Measurements from ENCODE around the gene ZNF311.

Gene ZNF311

DNA sequence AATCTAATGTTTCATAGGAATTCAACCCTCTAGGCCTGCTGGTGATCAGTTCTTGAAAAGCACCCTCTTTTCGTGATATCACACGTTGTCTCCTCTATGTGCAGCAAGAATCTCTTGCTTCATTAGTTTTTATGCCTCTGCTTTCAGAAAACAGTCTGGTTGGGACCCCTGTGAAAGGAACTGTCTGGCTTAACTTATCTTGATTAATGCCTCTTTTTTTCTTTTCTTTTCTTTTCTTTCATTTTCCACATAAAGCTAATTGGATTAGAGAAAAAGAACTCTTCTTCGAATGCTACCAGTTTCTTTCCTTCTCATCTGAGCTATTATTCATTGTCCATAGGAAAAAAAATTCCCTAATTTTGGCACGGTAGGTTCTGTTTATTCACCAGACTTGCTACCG, 21.3 kb downstream of the ZNF311 start:
- no peak overlapping the region for H3K4me3 ChIP-seq (ENCODE audit: low read depth, low read length)
- DNase-seq (ENCODE audit: low read depth) = no peak
- TF ChIP-seq CTCF (IDR thresholded peaks at IDR 0.05; ENCODE audit: control insufficient read depth, extremely low read depth, insufficient read depth) = no peak

- H3K4me3 ChIP-seq (ENCODE audit: low read depth, low read length) = peak overlapping the region; percentile 79
- DNase-seq (ENCODE audit: low read depth) = peak; percentile 32
These were observed 22.4 kb downstream of the ZNF311 start for GRCh38 chr6:28982476-28983266.

GRCh38 chr6:28981833-28982475, 23.2 kb downstream of the ZNF311 start:
- peak overlapping the region; percentile 79 for H3K4me3 ChIP-seq (ENCODE audit: low read depth, low read length)
- 0 out of 2 replicates have a peak, but pooled peaks have one; percentile 27 for TF ChIP-seq CTCF (IDR thresholded peaks at IDR 0.05; ENCODE audit: control insufficient read depth, extremely low read depth, insufficient read depth)
- peak; percentile 83 for DNase-seq (ENCODE audit: low read depth)

More at GRCh38 chr6:28982476-28983266, 22.4 kb downstream of the ZNF311 start:
- peak; percentile 27 for TF ChIP-seq CTCF (IDR thresholded peaks at IDR 0.05; ENCODE audit: control insufficient read depth, extremely low read depth, insufficient read depth)

DNA sequence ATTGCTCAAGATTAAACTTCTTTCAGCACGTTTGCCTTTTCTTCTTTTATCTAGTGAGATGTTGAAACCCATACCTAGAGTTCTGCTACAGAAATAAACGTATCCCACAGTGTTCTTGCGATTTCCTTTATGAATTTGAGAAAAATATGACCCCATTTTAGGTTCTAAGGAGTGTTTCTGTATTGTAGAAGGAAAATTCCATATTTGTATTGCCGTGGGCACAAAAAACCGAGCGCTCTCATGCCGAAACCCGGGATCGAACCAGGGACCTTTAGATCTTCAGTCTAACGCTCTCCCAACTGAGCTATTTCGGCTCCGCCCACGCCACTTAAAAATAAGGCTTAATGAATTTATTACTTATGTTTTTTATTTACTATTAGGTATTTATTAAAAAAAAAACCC, 23.7 kb downstream of the ZNF311 start:
- TF ChIP-seq CTCF (IDR thresholded peaks at IDR 0.05; ENCODE audit: control insufficient read depth, extremely low read depth, insufficient read depth) = no peak
- H3K4me3 ChIP-seq (ENCODE audit: low read depth, low read length) = peak overlapping the region; percentile 79
- peak; percentile 21 for DNase-seq (ENCODE audit: low read depth)

DNA sequence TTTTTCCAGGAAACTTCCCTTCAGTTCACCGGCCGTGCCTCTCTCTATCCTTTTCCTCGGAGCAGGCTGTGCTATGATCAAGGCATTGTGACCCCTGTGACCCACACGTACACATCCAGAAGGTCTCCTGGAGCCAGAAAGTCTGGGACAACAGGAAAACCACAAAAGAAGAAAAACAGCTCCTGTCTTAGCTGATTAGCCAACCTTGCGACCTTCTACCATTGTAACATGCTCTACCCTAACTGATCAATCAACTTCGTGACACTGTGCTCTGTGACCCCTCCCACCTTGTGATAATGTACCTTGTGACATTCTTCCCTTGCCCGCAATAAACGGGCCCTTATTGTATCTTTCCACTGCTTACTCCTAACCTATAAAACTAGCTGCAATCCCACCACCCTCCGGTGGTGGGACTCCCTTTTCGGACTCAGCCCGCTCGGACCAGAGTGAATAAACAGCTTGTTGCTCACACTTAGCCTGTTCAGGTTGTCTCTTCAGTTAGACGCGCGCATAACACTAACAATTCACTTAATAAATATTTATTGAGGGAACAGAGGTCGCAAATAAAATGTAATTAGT, 24.2 kb downstream of the ZNF311 start:
- peak overlapping the region; percentile 79 for H3K4me3 ChIP-seq (ENCODE audit: low read depth, low read length)
- DNase-seq (ENCODE audit: low read depth) = peak; percentile 31
- TF ChIP-seq CTCF (IDR thresholded peaks at IDR 0.05; ENCODE audit: control insufficient read depth, extremely low read depth, insufficient read depth) = peak; percentile 14; the same call in 1 of the 2 replicates

- no peak for TF ChIP-seq CTCF (IDR thresholded peaks at IDR 0.05; ENCODE audit: control insufficient read depth, extremely low read depth, insufficient read depth)
- peak overlapping the region; percentile 79 for H3K4me3 ChIP-seq (ENCODE audit: low read depth, low read length)
- DNase-seq (ENCODE audit: low read depth) = no peak
These were observed 24.8 kb downstream of the ZNF311 start for GRCh38 chr6:28980137-28980851.
